DMS53 treated with DMSO at 0.1 percent for 48 hours (cell line): ENCODE results near the gene TFPI.
A peak's percentile ranks its signal among the peaks of the same experiment; 100 is the strongest.
"Not testable (repeated sequence)": the region's sequence is repeated elsewhere in the genome, so short reads cannot be mapped to it uniquely, and the experiment has no call there.

Experiments used
- DNase-seq: peaks from one replicate; lab custom pipeline; 2025; ENCODE audit not compliant: unreplicated experiment; lab: John Stamatoyannopoulos, UW

TFPI gene

GRCh38 chr2:187554704-187555082 is 458 bp upstream of the TFPI start:
- no peak for DNase-seq

- peak; percentile 82 for DNase-seq
Observed at GRCh38 chr2:187552828-187553681, 1.2 kb downstream of the TFPI start.

DNA sequence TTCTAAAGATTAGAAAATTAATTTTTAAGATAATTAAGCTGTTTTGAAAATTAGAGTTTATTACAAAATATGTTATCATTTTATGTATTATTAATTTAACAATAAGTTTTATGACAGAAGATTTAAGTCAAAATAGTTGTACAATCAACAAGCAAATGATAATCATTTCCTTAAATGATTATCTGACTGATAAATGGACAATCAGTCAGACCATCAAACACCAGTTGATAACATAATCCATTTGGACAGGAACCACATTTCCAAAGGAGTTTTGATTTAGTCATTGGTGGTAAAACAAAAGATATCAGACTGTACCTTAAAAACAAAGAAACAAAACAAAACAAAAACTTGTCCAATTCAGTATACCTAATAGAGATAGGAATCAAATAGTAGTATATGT is 1.9 kb downstream of the TFPI start:
- DNase-seq: no peak

GRCh38 chr2:187550857-187551256 is 3.4 kb downstream of the TFPI start:
- DNase-seq: no peak

GRCh38 chr2:187549951-187550555 is 4.2 kb downstream of the TFPI start:
- no peak for DNase-seq

GRCh38 chr2:187549193-187549592 is 5.0 kb downstream of the TFPI start:
- DNase-seq: no peak

DNA sequence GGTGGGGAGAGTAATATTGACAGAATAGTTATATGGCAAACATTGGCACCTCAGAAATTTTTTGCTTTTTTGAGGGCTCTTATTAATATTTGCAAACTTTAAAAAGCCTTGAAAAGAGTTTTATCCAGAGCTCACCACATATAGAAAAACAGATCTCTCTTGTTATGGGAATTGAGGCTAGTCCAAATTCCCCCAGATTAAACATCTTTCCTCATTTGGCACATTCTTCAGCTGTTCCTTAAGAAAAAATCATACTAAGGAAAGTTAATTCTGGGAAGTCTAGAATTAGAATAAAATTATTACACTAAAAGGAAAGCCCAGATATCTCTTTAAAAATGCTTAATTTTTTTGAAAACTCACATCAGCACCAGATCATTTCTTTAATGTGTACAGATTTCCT is 5.6 kb downstream of the TFPI start:
- DNase-seq: no peak

- DNase-seq: peak; percentile 82
Observed at GRCh38 chr2:187547353-187547979, 6.8 kb downstream of the TFPI start.

DNA sequence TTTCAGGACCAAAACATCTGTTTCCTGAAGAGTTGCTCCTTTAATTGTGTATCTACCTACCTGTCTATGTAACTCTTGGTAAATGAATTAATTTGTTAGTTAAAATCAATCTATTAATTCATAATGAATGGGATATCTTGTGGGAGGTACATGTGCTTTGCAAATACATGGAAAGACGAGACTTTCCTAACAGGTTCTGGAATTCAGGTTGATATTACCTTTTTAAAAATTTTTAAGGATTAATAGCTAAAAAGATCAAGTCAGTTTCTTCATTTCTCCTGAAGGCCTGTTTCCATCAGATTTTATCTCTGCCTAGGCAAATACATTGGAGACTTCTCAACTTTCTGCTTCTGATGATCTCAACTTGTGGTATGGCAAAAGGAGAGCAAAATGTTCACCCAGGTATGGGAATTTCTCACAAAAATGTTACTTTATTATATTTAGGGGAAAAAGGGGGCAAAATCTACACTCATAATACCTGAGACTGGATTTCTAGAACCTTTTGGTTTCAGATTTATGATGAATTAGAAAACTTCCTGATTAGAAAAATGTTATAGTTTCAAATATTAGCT is 7.4 kb downstream of the TFPI start:
- no peak for DNase-seq

- no peak for DNase-seq
Observed at GRCh38 chr2:187545238-187545751, 8.9 kb downstream of the TFPI start.

GRCh38 chr2:187544371-187545080 is 9.7 kb downstream of the TFPI start:
- DNase-seq: no peak

GRCh38 chr2:187543488-187543887 is 10.7 kb downstream of the TFPI start:
- DNase-seq: no peak

- DNase-seq: no peak
Observed at GRCh38 chr2:187542123-187542522, 12.1 kb downstream of the TFPI start.

DNA sequence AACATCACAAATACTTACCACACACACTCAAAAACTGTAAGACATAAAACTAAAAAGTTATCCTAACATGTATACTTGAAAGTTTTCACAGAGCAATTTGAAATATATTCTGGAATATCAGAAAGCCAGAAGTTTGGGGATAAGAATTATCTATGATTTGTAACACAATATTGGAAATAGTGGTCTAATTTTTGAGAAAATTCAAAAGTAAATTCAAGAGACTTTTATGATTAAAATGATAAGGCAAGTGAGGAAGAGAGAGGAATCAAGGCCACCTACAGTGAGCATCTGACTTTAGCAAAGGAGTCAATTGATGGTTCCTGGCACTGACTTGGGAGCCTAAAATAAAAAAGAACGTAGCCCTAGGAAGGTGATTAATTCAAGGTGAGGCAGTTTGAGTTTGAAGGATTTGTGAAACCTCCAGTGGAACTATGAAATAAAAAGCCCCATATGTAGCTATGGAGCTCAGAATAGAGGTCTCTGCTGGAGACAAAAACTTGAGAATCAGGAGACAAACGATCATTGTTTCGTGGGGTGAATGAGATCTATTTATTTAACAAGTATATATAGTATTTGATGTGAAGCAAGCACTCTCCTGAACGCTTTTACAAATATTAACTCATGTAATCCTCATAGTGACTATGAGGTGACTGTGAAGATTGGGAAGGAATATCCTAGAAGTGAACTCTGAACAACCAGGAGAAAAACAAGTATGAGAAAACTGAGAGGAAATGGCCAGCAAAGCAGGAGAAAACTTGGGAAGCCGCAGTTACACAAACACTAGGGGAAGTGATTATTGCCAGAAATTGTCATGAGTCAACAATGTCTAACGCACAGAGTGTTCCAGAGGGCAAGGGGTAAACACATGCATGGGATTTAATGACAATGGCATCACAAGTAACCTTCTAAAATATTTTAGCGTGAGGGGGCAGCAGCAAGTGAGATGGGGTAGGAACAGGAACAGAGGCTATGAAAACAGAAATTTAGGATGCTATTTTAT is 12.8 kb downstream of the TFPI start:
- DNase-seq: peak; percentile 90

DNA sequence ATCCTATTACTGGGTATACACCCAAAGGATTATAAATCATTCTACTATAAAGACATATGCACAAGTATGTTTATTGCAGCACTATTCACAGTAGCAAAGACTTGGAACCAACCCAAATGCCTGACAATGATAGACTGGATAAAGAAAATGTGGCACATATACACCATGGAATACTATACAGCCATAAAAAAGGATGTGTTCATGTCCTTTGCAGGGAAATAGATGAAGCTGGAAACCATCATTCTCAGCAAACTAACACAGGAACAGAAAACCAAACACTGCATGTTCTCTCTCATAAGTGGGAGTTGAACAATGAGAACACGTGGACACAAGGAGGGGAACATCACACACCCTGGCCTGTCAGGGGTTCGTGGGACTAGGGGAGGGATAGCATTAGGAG is 16.0 kb downstream of the TFPI start:
- not testable (repeated sequence) for DNase-seq

GRCh38 chr2:187535381-187535780 is 18.9 kb downstream of the TFPI start:
- DNase-seq: not testable (repeated sequence)

DNA sequence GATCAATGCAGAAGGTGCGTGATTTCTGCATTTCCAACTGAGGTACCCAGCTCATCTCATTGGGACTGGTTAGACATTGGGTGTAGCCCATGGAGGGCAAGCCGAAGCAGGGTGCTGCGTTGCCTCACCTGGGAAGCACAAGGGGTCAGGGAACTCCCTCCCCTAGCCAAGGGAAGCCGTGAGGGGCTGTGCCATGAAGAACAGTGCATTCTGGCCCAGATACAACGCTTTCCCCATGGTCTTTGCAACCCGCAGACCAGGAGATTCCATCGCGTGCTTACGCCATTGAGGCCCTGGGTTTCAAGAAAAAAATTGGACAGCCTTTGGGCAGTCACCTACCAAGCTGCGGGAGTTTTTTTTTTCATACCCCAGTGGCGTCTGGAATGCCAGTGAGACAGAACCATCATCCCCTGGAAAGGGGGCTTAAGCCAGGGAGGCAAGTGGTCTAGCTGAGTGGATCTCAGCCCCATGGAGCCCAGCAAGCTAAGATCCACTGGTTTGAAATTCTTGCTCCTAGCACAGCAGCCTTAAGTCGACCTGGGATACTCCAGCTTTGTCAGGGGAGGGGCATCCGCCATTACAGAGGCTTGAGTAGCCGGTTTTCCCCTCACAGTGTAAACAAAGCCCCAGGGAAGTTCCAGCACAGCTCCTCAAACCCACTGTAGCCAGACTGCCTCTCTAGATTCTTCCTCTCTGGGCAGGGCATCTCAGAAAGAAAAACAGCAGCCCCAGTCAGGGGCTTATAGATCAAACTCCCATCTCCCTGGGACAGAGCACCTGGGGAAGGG is 21.7 kb downstream of the TFPI start:
- no peak for DNase-seq

DNA sequence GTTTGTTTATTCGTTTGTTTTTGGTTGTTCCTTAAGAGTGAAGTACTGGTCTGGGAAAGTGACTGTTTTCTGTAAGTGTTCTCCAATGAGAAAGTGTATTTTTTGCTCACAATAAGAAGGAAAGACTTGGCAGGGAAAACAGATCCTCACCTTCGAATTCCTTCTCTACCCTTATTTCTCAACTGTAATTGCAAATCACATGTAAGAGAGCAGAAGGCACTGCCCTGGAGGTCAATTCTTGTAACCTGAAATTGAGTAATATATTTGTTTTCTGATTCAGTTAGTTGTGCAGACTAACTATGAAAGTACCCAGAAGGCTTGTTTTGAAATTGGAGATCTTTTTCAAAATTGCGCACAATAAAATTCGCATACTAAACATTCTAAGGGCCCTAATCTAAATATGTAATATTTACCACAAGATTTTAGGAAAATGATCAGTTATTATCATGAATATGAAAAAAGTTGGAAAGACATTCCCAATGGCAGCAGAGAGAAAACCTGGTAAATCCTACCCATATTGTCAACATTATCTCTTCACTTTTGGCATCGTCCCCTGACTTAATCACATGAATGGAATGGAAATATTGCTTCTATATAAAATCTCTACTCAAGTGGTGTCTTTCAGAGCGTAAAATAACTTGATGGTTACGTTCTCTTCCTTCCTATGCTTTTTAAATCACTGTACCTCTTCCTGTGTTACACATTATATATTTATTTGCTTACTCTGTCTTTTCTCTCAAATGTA is 24.1 kb downstream of the TFPI start:
- DNase-seq: no peak
